Activated CD8-positive, alpha-beta T cell treated with anti-CD3 and anti-CD28 coated beads for 36 hours (primary cell): ENCODE measurements around the gene MMP7. TPM values are rescaled to one million over a fixed set of nuclear protein-coding genes. Genes with fewer than 3 reads are reported as not detected.
"Not testable (repeated sequence)": the region's sequence is repeated elsewhere in the genome, so short reads cannot be mapped to it uniquely, and the experiment has no call there.

Experiments used
- ATAC-seq: fragments of 200-7000 bp; cut with Tn5 transposase; one replicate; pipeline ENCODE4 v1.10.0; 2021; ENCODE audit warnings: mild to moderate bottlenecking, moderate library complexity
- CTCF ChIA-PET: fragments of 350-600 bp; sonication (Branson Sonifier 250); formaldehyde crosslinking; loops from one replicate; lab custom pipeline; 2021; ENCODE audit warnings: antibody characterized with exemption; lab: Charles Lee
- POLR2A ChIA-PET: fragments of 350-600 bp; sonication (Branson Sonifier 250); formaldehyde crosslinking; loops from one replicate; lab custom pipeline; 2021; ENCODE audit warnings: antibody characterized with exemption; lab: Charles Lee
- DNase-seq: peaks from one replicate; pipeline ENCODE4 v3.0.0-alpha.2; 2020
- H3K27ac Mint-ChIP-seq: one replicate; pipeline ENCODE4 v1.8.0; 2021; ENCODE audit warnings: mild to moderate bottlenecking, mixed read lengths
- H3K27me3 Mint-ChIP-seq: one replicate; pipeline ENCODE4 v1.8.0; 2021; ENCODE audit warnings: mixed read lengths
- H3K36me3 Mint-ChIP-seq: one replicate; pipeline ENCODE4 v1.8.0; 2021; ENCODE audit warnings: low read depth, mixed read lengths
- H3K4me1 Mint-ChIP-seq: one replicate; pipeline ENCODE4 v1.8.0; 2021; ENCODE audit warnings: low read depth, mixed read lengths
- H3K4me3 Mint-ChIP-seq: one replicate; pipeline ENCODE4 v1.8.0; 2021; ENCODE audit warnings: mild to moderate bottlenecking, moderate library complexity, mixed read lengths
- H3K9me3 Mint-ChIP-seq: one replicate; pipeline ENCODE4 v1.8.0; 2021; ENCODE audit warnings: mixed read lengths
- CTCF ChIP-seq: fragments of 200-600 bp; IDR thresholded peaks from one replicate; pipeline ENCODE4 v1.8.0; 2022; ENCODE audit warnings: antibody characterized with exemption, mild to moderate bottlenecking
- intact Hi-C: fragments of 100-400 bp; cut with micrococcal nuclease; formaldehyde crosslinking; loops from one replicate; pipeline ENCODE4 v1.10.0; 2022
- total RNA-seq, 2 experiments: library from RNA; stranded (reverse); gene quantifications; one replicate each; pipeline ENCODE4 v1.2.3, GENCODE V29; 2021

The MMP7 gene
- total RNA-seq, 2 experiments from 2014 or later, result not detected

DNA sequence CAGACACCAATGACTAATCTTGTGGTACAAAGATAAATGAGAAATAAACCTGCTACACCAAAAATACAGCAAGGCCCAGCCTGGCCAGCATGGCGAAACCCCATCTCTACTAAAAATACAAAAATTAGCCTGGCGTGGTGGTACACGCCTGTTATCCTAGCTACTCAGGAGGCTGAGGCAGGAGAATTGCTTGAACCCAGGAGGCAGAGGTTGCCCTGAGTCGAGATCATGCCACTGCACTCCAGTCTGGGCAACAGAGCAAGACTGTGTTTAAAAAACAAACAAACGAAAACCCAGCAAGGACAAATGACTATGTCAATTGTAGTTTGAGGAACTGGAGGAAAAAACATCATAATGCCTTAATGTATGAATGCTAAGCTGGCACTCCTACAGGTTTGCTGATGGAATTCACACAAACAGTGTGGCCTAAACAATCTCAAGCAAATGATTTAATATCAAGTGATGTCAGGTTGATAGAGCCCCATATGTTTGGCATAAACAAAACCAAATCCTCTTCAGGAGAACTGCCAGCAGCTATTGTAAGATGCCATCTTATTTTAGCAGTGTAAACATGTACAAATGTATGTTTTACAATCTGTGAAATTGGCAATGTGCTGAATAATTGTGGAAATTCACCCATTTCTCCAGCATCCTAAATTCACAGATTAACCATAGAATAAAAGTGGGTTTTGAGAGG, 20.0 kb downstream of the MMP7 start:
- ChIA-PET POLR2A (no interaction called here), CTCF (interaction anchor here (1.6 kb wide), 1 partner anchor 156 kb away, joined by 5 read pairs; no protein-coding TSS in a partner anchor)
- Mint-ChIP-seq H3K9me3 (no peaks in the 10 kb centered on the region), H3K36me3 (no peaks in the 10 kb centered on the region), H3K27me3 (no peaks in the 10 kb centered on the region), H3K4me3 (no peak overlapping the region), H3K27ac (no peak overlapping the region), H3K4me1 (no peaks in the 10 kb centered on the region)
- no peak for TF ChIP-seq CTCF
- DNase-seq (no peak), ATAC-seq (no peak)
- intact Hi-C loops, result no loop called here

GRCh38 chr11:102502831-102503230, 27.7 kb downstream of the MMP7 start:
- H3K9me3 Mint-ChIP-seq, POLR2A ChIA-PET, intact Hi-C loops, H3K27ac Mint-ChIP-seq, ATAC-seq, CTCF ChIA-PET, H3K36me3 Mint-ChIP-seq, H3K4me1 Mint-ChIP-seq, H3K27me3 Mint-ChIP-seq, DNase-seq, H3K4me3 Mint-ChIP-seq: not testable (repeated sequence)

DNA sequence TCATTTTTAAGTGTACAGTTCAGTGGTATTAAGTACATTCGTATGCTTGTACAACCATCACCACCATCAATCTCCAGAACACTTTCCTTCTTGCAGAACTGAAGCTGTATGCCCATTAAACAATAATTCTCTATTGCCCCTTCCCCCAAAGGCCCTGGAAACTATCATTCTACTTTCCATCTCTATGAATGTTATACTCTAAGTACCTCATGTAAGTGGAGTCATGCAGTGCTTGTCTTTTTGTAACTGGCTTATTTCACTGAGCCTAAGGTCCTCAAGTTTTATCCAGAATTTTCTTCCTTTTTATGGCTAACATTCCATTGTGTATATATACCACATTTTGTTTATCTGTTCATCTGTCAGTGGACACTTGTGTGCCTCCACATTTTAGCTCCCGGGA, 29.7 kb downstream of the MMP7 start:
- Mint-ChIP-seq H3K4me1 (no peaks in the 10 kb centered on the region), H3K27ac (no peak overlapping the region), H3K4me3 (no peak overlapping the region), H3K27me3 (peaks cover 3% of the 10 kb centered on the region), H3K9me3 (no peaks in the 10 kb centered on the region), H3K36me3 (no peaks in the 10 kb centered on the region)
- DNase-seq, result no peak
- no peak for ATAC-seq
- ChIA-PET POLR2A (interaction anchor here (0.8 kb wide), 1 partner anchor 62 kb away, joined by 3 read pairs; no protein-coding TSS in a partner anchor), CTCF (interaction anchor here (1.8 to 2.3 kb wide), 3 partner anchors 110 to 166 kb away, joined by 7 to 16 read pairs (median 8); no protein-coding TSS in a partner anchor)
- TF ChIP-seq CTCF, result no peak
- intact Hi-C loops, result no loop called here

GRCh38 chr11:102499931-102500330, 30.6 kb downstream of the MMP7 start:
- no peak overlapping the region for H3K4me3 Mint-ChIP-seq
- ATAC-seq (no peak), DNase-seq (no peak)
- H3K9me3 Mint-ChIP-seq, result no peaks in the 10 kb centered on the region
- CTCF ChIA-PET, result interaction anchor here (1.2 to 3.1 kb wide), 9 partner anchors 24 to 241 kb away, joined by 3 to 26 read pairs (median 7); no protein-coding TSS in a partner anchor
- intact Hi-C loops, result loop anchor here (5.0 kb wide), 2 partner anchors 112 to 213 kb away; no protein-coding TSS in a partner anchor
- H3K4me1 Mint-ChIP-seq, result peaks cover 6% of the 10 kb centered on the region
- H3K36me3 Mint-ChIP-seq, result no peaks in the 10 kb centered on the region
- no peak overlapping the region for H3K27ac Mint-ChIP-seq
- H3K27me3 Mint-ChIP-seq, result peaks cover 4% of the 10 kb centered on the region
- no peak for TF ChIP-seq CTCF
- POLR2A ChIA-PET, result no interaction called here

DNA sequence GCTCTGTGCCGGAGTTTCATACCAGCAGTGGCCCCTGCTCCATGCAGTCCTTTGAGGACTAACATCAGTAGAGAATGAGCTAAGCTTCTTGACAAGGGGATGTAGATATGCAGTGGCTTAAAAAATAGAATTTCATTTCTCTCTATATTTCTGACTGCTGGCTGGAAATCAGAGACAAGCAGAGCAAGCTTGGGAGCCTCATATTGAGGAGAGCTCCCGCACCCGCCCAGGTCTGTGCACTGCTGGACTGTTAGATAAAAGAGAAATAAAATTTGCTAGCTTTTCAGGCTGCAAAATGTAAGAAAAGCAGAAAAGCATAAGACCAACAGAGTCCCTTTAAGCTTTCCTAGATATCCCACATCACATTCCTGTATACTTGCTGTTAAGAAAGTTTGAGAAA, 31.4 kb downstream of the MMP7 start:
- intact Hi-C loops, result loop anchor here (5.0 kb wide), 2 partner anchors 113 to 212 kb away; no protein-coding TSS in a partner anchor
- Mint-ChIP-seq H3K27ac (no peak overlapping the region), H3K36me3 (no peaks in the 10 kb centered on the region), H3K27me3 (peaks cover 4% of the 10 kb centered on the region), H3K4me3 (no peak overlapping the region), H3K9me3 (no peaks in the 10 kb centered on the region), H3K4me1 (peaks cover 10% of the 10 kb centered on the region)
- no peak for TF ChIP-seq CTCF
- ChIA-PET POLR2A (interaction anchor here (1.0 kb wide), 1 partner anchor 105 kb away, joined by 3 read pairs; no protein-coding TSS in a partner anchor), CTCF (interaction anchor here (0.7 to 3.1 kb wide), 12 partner anchors 23 to 240 kb away, joined by 3 to 26 read pairs (median 4); no protein-coding TSS in a partner anchor)
- DNase-seq, result no peak
- no peak for ATAC-seq
